Epithelial cell of esophagus (primary cell): Measurements from ENCODE around the gene DNAH7.
A peak's percentile ranks its signal among the peaks of the same experiment; 100 is the strongest.

ENCODE experiments used
- DNase-seq: peaks from one replicate; pipeline ENCODE4 v3.0.0; 2010; ENCODE audit warnings: low read depth
- H3K4me3 ChIP-seq: 2 replicates; pipeline ENCODE4 v1.5.1; 2011; ENCODE audit warnings: mild to moderate bottlenecking, low read length, control low read depth
- TF ChIP-seq, protein P1 (sequence below): IDR thresholded peaks from 2 replicates; pipeline ENCODE4 v1.5.1; 2011; ENCODE audit warnings: low read depth, mild to moderate bottlenecking, low read length, control low read depth, inconsistent platforms; ENCODE audit not compliant: insufficient read depth; ENCODE audit errors: missing control alignments

Gene DNAH7

DNA sequence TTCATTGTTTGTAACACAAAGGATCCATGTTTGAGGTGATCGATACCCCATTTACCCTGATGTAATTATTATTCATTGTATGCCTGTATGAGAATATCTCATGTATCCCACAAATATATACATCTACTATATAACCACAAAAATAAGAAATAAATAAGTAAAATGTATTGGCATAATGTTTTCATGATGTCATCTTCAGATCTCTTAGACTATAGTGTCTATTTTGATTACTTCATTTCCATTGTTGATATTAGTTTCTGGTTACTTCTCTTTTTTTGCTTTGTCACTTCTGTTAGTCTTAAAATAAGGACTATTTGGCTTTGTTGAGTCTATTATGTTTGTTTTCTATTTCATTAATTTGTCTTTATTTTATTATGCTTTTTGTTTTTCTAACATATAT, 301.9 kb downstream of the DNAH7 start:
- TF ChIP-seq, protein P1, sequence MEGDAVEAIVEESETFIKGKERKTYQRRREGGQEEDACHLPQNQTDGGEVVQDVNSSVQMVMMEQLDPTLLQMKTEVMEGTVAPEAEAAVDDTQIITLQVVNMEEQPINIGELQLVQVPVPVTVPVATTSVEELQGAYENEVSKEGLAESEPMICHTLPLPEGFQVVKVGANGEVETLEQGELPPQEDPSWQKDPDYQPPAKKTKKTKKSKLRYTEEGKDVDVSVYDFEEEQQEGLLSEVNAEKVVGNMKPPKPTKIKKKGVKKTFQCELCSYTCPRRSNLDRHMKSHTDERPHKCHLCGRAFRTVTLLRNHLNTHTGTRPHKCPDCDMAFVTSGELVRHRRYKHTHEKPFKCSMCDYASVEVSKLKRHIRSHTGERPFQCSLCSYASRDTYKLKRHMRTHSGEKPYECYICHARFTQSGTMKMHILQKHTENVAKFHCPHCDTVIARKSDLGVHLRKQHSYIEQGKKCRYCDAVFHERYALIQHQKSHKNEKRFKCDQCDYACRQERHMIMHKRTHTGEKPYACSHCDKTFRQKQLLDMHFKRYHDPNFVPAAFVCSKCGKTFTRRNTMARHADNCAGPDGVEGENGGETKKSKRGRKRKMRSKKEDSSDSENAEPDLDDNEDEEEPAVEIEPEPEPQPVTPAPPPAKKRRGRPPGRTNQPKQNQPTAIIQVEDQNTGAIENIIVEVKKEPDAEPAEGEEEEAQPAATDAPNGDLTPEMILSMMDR: no peak

DNA sequence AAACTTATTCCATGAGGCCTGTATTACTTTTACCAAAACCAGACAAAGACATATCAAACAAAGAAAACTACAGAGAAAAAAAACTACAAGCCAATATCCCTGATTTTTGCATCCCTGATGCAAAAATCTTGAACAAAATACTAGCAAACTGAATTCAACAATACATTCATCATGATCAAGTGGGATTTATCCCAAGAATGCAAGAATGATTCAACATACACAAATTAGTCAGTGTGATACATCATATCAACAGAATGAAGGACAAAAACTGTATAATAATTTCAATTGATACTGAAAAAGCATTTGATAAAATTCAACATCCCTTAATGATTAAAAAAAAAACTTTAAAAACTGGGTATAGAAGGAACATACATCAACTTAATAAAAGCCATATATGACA, 304.8 kb downstream of the DNAH7 start:
- H3K4me3 ChIP-seq: no peak overlapping the region
- DNase-seq: no peak
- TF ChIP-seq, protein P1: no peak

More for the DNA sequence above, 301.9 kb downstream of the DNAH7 start:
- H3K4me3 ChIP-seq: no peak overlapping the region
- DNase-seq: no peak

DNA sequence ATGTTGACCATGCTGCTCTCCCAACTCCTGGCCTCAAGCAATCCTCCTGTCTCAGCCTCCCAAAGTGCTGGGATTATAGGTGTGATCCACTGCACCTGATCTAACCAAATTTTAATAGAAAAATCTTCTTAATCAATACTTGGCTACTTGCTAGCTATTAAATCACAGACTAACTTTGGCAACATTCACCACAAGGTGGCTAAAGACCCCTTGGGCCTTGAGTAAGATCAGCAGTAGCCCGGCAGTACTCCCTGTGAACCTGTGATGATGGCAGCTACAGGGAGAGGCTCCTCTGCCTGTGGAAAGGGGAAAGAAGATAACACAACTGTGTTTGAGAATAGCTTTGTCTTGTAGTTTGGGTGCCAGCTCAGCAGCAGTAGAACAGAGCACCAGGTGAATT, 308.8 kb downstream of the DNAH7 start:
- no peak overlapping the region for H3K4me3 ChIP-seq
- TF ChIP-seq, protein P1: no peak
- DNase-seq: no peak

DNA sequence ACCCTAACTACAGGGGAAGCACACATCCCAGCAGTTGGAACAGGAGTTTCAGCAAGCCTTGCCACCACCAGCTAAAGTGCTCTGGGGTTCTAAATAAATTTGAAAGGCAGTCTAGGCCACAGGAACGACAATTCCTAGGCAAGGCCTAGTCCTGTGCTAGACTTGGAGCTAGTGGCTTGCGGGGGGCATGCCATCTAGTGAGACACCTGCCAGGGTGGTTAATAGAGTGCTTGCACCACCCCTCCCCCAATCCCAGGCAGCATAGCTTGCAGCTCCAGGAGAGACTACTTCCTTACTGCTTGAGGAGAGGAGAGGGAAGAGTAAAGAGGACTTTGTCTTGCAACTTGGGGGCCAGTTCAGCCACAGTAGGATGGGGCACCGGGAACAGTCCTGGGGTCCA, 309.8 kb downstream of the DNAH7 start:
- no peak overlapping the region for H3K4me3 ChIP-seq
- DNase-seq: no peak
- TF ChIP-seq, protein P1: no peak

DNA sequence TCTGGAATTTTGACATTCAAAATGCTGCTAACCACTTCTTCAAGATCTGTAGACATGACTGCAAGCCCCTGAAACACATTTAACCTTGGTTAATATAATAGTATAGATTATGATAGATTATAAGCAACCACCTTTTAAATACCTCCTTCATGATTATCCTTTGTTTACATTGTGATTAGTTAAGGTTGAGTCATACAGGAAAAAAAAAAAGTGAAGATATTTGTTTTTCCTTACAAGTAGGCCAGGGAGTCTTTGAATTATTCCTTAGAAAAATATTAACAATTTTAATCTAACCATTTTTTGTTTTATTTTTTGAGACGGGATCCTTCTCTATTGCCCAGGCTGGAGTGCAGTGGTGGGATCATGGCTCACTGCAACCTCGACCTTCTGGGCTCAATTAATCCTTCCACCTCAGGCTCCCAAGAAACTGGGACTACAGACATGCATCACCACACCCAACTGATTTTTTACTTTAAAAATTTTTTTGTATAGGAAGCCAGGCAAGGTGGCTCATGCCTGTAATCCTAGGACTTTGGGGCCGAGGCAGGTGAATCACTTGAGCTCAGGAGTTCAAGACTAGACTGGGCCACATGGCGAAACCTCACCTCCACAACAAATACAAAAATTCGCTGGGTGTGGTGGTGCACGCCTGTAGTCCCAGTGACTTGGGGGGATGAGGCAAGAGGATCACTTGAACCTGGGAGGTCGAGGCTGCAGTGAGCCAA, 312.3 kb downstream of the DNAH7 start:
- TF ChIP-seq, protein P1: no peak
- DNase-seq: peak; percentile 82
- H3K4me3 ChIP-seq: no peak overlapping the region

DNA sequence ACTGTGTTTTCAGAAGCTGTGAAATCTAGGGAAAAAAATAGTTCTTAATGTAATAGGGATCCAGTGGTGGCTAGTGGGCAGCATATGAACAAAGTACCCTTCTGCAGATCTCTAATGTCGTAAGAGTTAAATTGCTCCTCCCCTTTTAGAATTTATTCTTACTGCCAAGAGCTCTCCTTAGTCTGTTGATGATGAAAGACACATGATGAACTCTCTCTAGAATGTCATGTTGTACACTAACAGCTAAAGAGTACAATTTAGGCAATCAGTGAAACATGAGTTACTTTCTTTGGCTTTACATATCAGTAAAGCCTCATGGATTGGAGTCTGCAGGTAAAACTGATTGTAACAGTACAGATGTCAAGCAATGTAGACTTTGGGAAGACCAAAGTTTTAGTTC, 327.4 kb downstream of the DNAH7 start:
- DNase-seq: no peak
- TF ChIP-seq, protein P1: no peak
- H3K4me3 ChIP-seq: no peak overlapping the region
